Body of pancreas (tissue), 4 donors: ENCODE measurements around the gene BTAF1. TPM values are rescaled to one million over a fixed set of nuclear protein-coding genes. Genes with fewer than 3 reads are reported as not detected.

Source experiments
- ATAC-seq: fragments of 150-250 bp; one replicate; pipeline ENCODE4 v1.9.1; 2016
- DNase-seq, 4 donors: peaks; one replicate each; pipeline ENCODE4 v3.0.0-alpha.2; 2019
- H3K27ac ChIP-seq, 4 donors: fragments of 200-600 bp; sonication (generic); 1 replicate in 3 of 4; 2 replicates in 1 of 4; pipeline versions ENCODE4 v1.5.1 to v1.6.1; 2016 to 2019; ENCODE audit warnings: mild to moderate bottlenecking in 1 of 4, mixed read lengths in 1 of 4, moderate library complexity in 1 of 4
- H3K27me3 ChIP-seq, 2 donors: fragments of 200-600 bp; sonication (generic); one replicate each; pipeline ENCODE4 v1.6.0; 2016; ENCODE audit warnings: mild to moderate bottlenecking in 1 of 2
- H3K36me3 ChIP-seq, 2 donors: fragments of 200-600 bp; sonication (generic); replicated peaks in 1 of 2; 2 replicates each; pipeline ENCODE4 v1.5.1; 2016; ENCODE audit warnings: low read depth in 2 of 2; ENCODE audit not compliant: insufficient read depth in 1 of 2
- H3K4me1 ChIP-seq: fragments of 200-600 bp; sonication (generic); one replicate; pipeline ENCODE4 v1.6.0; 2016
- H3K4me3 ChIP-seq, 2 donors: fragments of 200-600 bp; sonication (generic); 1 replicate in 1 of 2; 2 replicates in 1 of 2; pipeline ENCODE4 v1.5.1; 2016 to 2019
- H3K9me3 ChIP-seq, 3 donors: fragments of 200-600 bp; sonication (generic); 1 replicate in 2 of 3; 2 replicates in 1 of 3; pipeline ENCODE4 v1.5.1; 2016
- POLR2A ChIP-seq, 3 donors: fragments of 450-650 bp; IDR thresholded peaks; one replicate each; pipeline ENCODE4 v1.6.1; 2016; ENCODE audit warnings: antibody characterized with exemption in 3 of 3, mild to moderate bottlenecking in 2 of 3
- WGBS, 2 donors: methylation state at CpG; one replicate each; pipeline ENCODE4 v1.1.5; 2017; 5-methylcytosine and 5-hydroxymethylcytosine counted together
- intact Hi-C: fragments of 100-400 bp; cut with DNase I; formaldehyde crosslinking; loops from one replicate; pipeline ENCODE4 v1.15.1; 2023
- total RNA-seq, 2 donors: library from RNA; depleted of rRNA; stranded (reverse); fragments of >200 nt; gene quantifications; one replicate each; pipeline ENCODE4 v1.1.0, GENCODE V29; 2016
- TF ChIP-seq, protein P1 (sequence below), 7 experiments: fragments of 450-650 bp in 4 of 7; fragments of 200-600 bp in 3 of 7; sonication (generic) in 3 of 7; IDR thresholded peaks; one replicate each; pipeline ENCODE4 v1.5.1; 2016 to 2019; ENCODE audit warnings: antibody characterized with exemption in 7 of 7

Gene BTAF1
- total RNA-seq, 2 donors from 2014 or later = 30.0 to 39.7 TPM

- Histone ChIP-seq H3K9me3 (no peaks in the 10 kb centered on the region), H3K4me3 (no peak overlapping the region), H3K4me1 (no peaks in the 10 kb centered on the region), H3K27me3 (no peaks in the 10 kb centered on the region), H3K27ac (no peak overlapping the region), H3K36me3 (no peaks in the 10 kb centered on the region)
- no peak for TF ChIP-seq POLR2A (IDR thresholded peaks at IDR 0.05)
- TF ChIP-seq, protein P1, sequence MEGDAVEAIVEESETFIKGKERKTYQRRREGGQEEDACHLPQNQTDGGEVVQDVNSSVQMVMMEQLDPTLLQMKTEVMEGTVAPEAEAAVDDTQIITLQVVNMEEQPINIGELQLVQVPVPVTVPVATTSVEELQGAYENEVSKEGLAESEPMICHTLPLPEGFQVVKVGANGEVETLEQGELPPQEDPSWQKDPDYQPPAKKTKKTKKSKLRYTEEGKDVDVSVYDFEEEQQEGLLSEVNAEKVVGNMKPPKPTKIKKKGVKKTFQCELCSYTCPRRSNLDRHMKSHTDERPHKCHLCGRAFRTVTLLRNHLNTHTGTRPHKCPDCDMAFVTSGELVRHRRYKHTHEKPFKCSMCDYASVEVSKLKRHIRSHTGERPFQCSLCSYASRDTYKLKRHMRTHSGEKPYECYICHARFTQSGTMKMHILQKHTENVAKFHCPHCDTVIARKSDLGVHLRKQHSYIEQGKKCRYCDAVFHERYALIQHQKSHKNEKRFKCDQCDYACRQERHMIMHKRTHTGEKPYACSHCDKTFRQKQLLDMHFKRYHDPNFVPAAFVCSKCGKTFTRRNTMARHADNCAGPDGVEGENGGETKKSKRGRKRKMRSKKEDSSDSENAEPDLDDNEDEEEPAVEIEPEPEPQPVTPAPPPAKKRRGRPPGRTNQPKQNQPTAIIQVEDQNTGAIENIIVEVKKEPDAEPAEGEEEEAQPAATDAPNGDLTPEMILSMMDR (IDR thresholded peaks at IDR 0.05) = no peak
- ATAC-seq (no peak), DNase-seq (no peak)
- intact Hi-C loops = no loop called here
- WGBS, 2 donors = 90 to 93% methylated on average over 2 of the region's 2 CpGs
These were observed 51.4 kb downstream of the BTAF1 start for GRCh38 chr10:91974960-91975359.

GRCh38 chr10:91975438-91975837 is 51.9 kb downstream of the BTAF1 start:
- no peak overlapping the region for H3K27ac ChIP-seq
- peaks cover 3% of the 10 kb centered on the region for H3K4me1 ChIP-seq
- ATAC-seq (no peak), DNase-seq (no peak)
- intact Hi-C loops = no loop called here
- no peak for TF ChIP-seq POLR2A (IDR thresholded peaks at IDR 0.05)
- TF ChIP-seq, protein P1 (IDR thresholded peaks at IDR 0.05) = no peak
- no peaks in the 10 kb centered on the region for H3K9me3 ChIP-seq
- H3K4me3 ChIP-seq = no peak overlapping the region
- H3K27me3 ChIP-seq = no peaks in the 10 kb centered on the region
- WGBS, 2 donors = 100% methylated on average over 1 of the region's 1 CpG
- H3K36me3 ChIP-seq = no peaks in the 10 kb centered on the region

- ATAC-seq (no peak), DNase-seq (no peak)
- 89 to 90% methylated on average over 5 of the region's 5 CpGs for WGBS, 2 donors
- Histone ChIP-seq H3K4me3 (no peak overlapping the region), H3K36me3 (no peaks in the 10 kb centered on the region), H3K4me1 (peaks cover 8% of the 10 kb centered on the region), H3K27ac (no peak overlapping the region), H3K9me3 (no peaks in the 10 kb centered on the region), H3K27me3 (no peaks in the 10 kb centered on the region)
- no peak for TF ChIP-seq POLR2A (IDR thresholded peaks at IDR 0.05)
- intact Hi-C loops = no loop called here
These were observed 52.9 kb downstream of the BTAF1 start for GRCh38 chr10:91976317-91977051.

- ATAC-seq (no peak), DNase-seq (no peak)
- no peak overlapping the region for H3K27ac ChIP-seq
- H3K9me3 ChIP-seq = no peaks in the 10 kb centered on the region
- peaks cover 8% of the 10 kb centered on the region for H3K4me1 ChIP-seq
- H3K4me3 ChIP-seq = no peak overlapping the region
- TF ChIP-seq, protein P1 (IDR thresholded peaks at IDR 0.05) = no peak
- no peak for TF ChIP-seq POLR2A (IDR thresholded peaks at IDR 0.05)
- intact Hi-C loops = no loop called here
- no peaks in the 10 kb centered on the region for H3K27me3 ChIP-seq
- peaks cover 0 to 10% of the 10 kb centered on the region in 2 donors for H3K36me3 ChIP-seq
- WGBS, 2 donors = 90 to 96% methylated on average over 2 of the region's 2 CpGs
These were observed 53.9 kb downstream of the BTAF1 start for GRCh38 chr10:91977491-91977890.

GRCh38 chr10:91978585-91978984 is 55.0 kb downstream of the BTAF1 start:
- H3K27ac ChIP-seq = no peak overlapping the region
- H3K9me3 ChIP-seq = no peaks in the 10 kb centered on the region
- H3K4me3 ChIP-seq = no peak overlapping the region
- TF ChIP-seq, protein P1 (IDR thresholded peaks at IDR 0.05) = no peak
- no peak for TF ChIP-seq POLR2A (IDR thresholded peaks at IDR 0.05)
- WGBS, 2 donors = 93 to 95% methylated on average over 1 of the region's 1 CpG
- ATAC-seq = no peak
- intact Hi-C loops = no loop called here
- no peaks in the 10 kb centered on the region for H3K27me3 ChIP-seq
- no peak for DNase-seq
- H3K36me3 ChIP-seq = peaks cover 0 to 14% of the 10 kb centered on the region in 2 donors
- H3K4me1 ChIP-seq = peaks cover 8% of the 10 kb centered on the region
